Measurements from ENCODE around the gene MRPL49.

DNA sequence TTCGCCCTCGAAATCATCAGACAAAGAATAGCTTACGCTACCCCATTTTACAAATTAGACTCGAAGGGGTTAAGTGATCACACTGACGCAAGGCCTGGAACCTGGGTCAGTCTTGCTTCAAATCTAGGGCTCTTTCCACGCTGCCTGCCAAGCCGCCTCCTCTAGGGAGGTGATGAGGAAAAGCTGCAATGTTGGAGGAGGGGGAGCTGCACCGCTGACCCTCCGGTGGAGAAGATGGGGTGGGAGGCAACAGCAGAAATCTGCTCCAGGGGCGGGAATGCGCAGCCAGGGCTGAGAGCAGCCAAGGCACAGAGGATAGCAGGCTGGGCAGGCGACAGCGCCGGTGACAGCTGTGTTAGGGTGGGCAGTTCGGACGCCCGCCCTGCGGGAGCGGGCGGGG lies 11.6 kb downstream of the MRPL49 start:
- TF ChIP-seq POLR2A (IDR thresholded peaks at IDR 0.05; ENCODE audit: low read depth, low read length) (no peak), POLR2AphosphoS5 (IDR thresholded peaks at IDR 0.05; ENCODE audit: insufficient read depth, low read depth, low read length) (no peak), MYC (IDR thresholded peaks at IDR 0.05; ENCODE audit: low read depth, low read length) (no peak), MAX (IDR thresholded peaks at IDR 0.05; ENCODE audit: insufficient read depth, insufficient read length) (no peak), JUN (IDR thresholded peaks at IDR 0.05; ENCODE audit: borderline replicate concordance, insufficient read depth, insufficient read length, low read depth) (no peak), EZH2 (IDR thresholded peaks at IDR 0.05; ENCODE audit: borderline replicate concordance, low read depth, low read length, severe bottlenecking) (no peak), GATA2 (IDR thresholded peaks at IDR 0.05; ENCODE audit: insufficient read depth, insufficient read length, low read depth, low read length) (no peak), FOS (IDR thresholded peaks at IDR 0.05; ENCODE audit: borderline replicate concordance, insufficient read depth, low read length) (no peak)
- TF ChIP-seq, protein P1, sequence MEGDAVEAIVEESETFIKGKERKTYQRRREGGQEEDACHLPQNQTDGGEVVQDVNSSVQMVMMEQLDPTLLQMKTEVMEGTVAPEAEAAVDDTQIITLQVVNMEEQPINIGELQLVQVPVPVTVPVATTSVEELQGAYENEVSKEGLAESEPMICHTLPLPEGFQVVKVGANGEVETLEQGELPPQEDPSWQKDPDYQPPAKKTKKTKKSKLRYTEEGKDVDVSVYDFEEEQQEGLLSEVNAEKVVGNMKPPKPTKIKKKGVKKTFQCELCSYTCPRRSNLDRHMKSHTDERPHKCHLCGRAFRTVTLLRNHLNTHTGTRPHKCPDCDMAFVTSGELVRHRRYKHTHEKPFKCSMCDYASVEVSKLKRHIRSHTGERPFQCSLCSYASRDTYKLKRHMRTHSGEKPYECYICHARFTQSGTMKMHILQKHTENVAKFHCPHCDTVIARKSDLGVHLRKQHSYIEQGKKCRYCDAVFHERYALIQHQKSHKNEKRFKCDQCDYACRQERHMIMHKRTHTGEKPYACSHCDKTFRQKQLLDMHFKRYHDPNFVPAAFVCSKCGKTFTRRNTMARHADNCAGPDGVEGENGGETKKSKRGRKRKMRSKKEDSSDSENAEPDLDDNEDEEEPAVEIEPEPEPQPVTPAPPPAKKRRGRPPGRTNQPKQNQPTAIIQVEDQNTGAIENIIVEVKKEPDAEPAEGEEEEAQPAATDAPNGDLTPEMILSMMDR (IDR thresholded peaks at IDR 0.05; ENCODE audit: extremely low read depth in 1 of 2, insufficient read depth in 1 of 2, low read depth in 1 of 2, low read length in 2 of 2): no peak
